ENCODE data around the gene P2RY11.

The P2RY11 gene

GRCh38 chr19:10135551-10136334 is 24.2 kb downstream of the P2RY11 start:
- no peak overlapping the region for H4K8ac ChIP-seq (ENCODE audit: low read depth, low read length)
- H2BK120ac ChIP-seq (ENCODE audit: low read depth, low read length): no peak overlapping the region
- H3K14ac ChIP-seq (ENCODE audit: low read length): no peak overlapping the region
- H3K9me3 ChIP-seq (replicated peaks in 1 of 2; ENCODE audit: control insufficient read depth in 2 of 2, insufficient read depth in 1 of 2, low read depth in 1 of 2, low read length in 2 of 2): no peaks in the 10 kb centered on the region
- H3K18ac ChIP-seq (ENCODE audit: low read length): no peak overlapping the region
- WGBS, 2 donors (ENCODE audit: extremely low coverage in 2 of 2, insufficient read length in 2 of 2, insufficient replicate concordance in 1 of 2): no CpG with 5 or more reads among the region's 39 CpGs
- H3K4me3 ChIP-seq (ENCODE audit: low read length in 2 of 2): no peak overlapping the region
- no peak overlapping the region for H2BK12ac ChIP-seq (ENCODE audit: low read length)
- H2BK15ac ChIP-seq (ENCODE audit: low read length): no peak overlapping the region
- H3K27ac ChIP-seq (replicated peaks; ENCODE audit: low read length): no peak overlapping the region
- H2BK5ac ChIP-seq (ENCODE audit: low read length): no peak overlapping the region
- peaks cover 70 to 97% of the 10 kb centered on the region in 2 donors for H3K36me3 ChIP-seq (replicated peaks in 1 of 2; ENCODE audit: control insufficient read depth in 2 of 2, insufficient read depth in 2 of 2, low read length in 2 of 2)
- no peak overlapping the region for H3K4me2 ChIP-seq (ENCODE audit: insufficient read depth, low read length, poor library complexity, severe bottlenecking)
- H3K4me1 ChIP-seq (ENCODE audit: control insufficient read depth in 2 of 2, insufficient read depth in 1 of 2, low read depth in 1 of 2, low read length in 2 of 2): no peaks in the 10 kb centered on the region
- no peak overlapping the region for H3K23ac ChIP-seq (ENCODE audit: low read depth, low read length, poor library complexity)
- no peak overlapping the region for H2AK5ac ChIP-seq (ENCODE audit: low read depth, low read length)
- no peak for DNase-seq (ENCODE audit: low spot score)
- no peak overlapping the region for H3K9ac ChIP-seq (ENCODE audit: low read depth, low read length, poor library complexity)
- H3K79me1 ChIP-seq (ENCODE audit: low read depth, low read length): peaks cover 12% of the 10 kb centered on the region
- no peak overlapping the region for H2AFZ ChIP-seq (ENCODE audit: low read length)
- H4K91ac ChIP-seq (ENCODE audit: low read depth, low read length, poor library complexity): no peak overlapping the region
- no peaks in the 10 kb centered on the region for H3K27me3 ChIP-seq (ENCODE audit: control insufficient read depth in 3 of 3, insufficient read depth in 3 of 3, low read depth in 1 of 3, low read length in 3 of 3)
- no peak overlapping the region for H3K4ac ChIP-seq (ENCODE audit: low read length)

- no peak overlapping the region for H4K8ac ChIP-seq (ENCODE audit: low read depth, low read length)
- peak overlapping the region; percentile 56 for H3K14ac ChIP-seq (ENCODE audit: low read length)
- H3K18ac ChIP-seq (ENCODE audit: low read length): no peak overlapping the region
- H3K4ac ChIP-seq (ENCODE audit: low read length): no peak overlapping the region
- peaks cover 78 to 98% of the 10 kb centered on the region in 2 donors for H3K36me3 ChIP-seq (replicated peaks in 1 of 2; ENCODE audit: control insufficient read depth in 2 of 2, insufficient read depth in 2 of 2, low read length in 2 of 2)
- no peak overlapping the region for H2BK15ac ChIP-seq (ENCODE audit: low read length)
- no peak overlapping the region for H2AK5ac ChIP-seq (ENCODE audit: low read depth, low read length)
- H2BK120ac ChIP-seq (ENCODE audit: low read depth, low read length): no peak overlapping the region
- no CpG with 5 or more reads among the region's 14 CpGs for WGBS, 2 donors (ENCODE audit: extremely low coverage in 2 of 2, insufficient read length in 2 of 2, insufficient replicate concordance in 1 of 2)
- no peaks in the 10 kb centered on the region for H3K9me3 ChIP-seq (replicated peaks in 1 of 2; ENCODE audit: control insufficient read depth in 2 of 2, insufficient read depth in 1 of 2, low read depth in 1 of 2, low read length in 2 of 2)
- H3K4me3 ChIP-seq (ENCODE audit: low read length in 2 of 2): no peak overlapping the region
- H3K27me3 ChIP-seq (ENCODE audit: control insufficient read depth in 3 of 3, insufficient read depth in 3 of 3, low read depth in 1 of 3, low read length in 3 of 3): no peaks in the 10 kb centered on the region
- H2BK12ac ChIP-seq (ENCODE audit: low read length): no peak overlapping the region
- H3K23ac ChIP-seq (ENCODE audit: low read depth, low read length, poor library complexity): peak overlapping the region; percentile 80
- H4K91ac ChIP-seq (ENCODE audit: low read depth, low read length, poor library complexity): no peak overlapping the region
- H3K4me2 ChIP-seq (ENCODE audit: insufficient read depth, low read length, poor library complexity, severe bottlenecking): no peak overlapping the region
- H2AFZ ChIP-seq (ENCODE audit: low read length): no peak overlapping the region
- H2BK5ac ChIP-seq (ENCODE audit: low read length): no peak overlapping the region
- no peaks in the 10 kb centered on the region for H3K4me1 ChIP-seq (ENCODE audit: control insufficient read depth in 2 of 2, insufficient read depth in 1 of 2, low read depth in 1 of 2, low read length in 2 of 2)
- no peak overlapping the region for H3K9ac ChIP-seq (ENCODE audit: low read depth, low read length, poor library complexity)
- DNase-seq (ENCODE audit: low spot score): no peak
- no peak overlapping the region for H3K27ac ChIP-seq (replicated peaks; ENCODE audit: low read length)
- peaks cover 12% of the 10 kb centered on the region for H3K79me1 ChIP-seq (ENCODE audit: low read depth, low read length)
Measured at GRCh38 chr19:10136936-10137335, 25.4 kb downstream of the P2RY11 start.

- Histone ChIP-seq H3K23ac (ENCODE audit: low read depth, low read length, poor library complexity) (no peak overlapping the region), H2AFZ (ENCODE audit: low read length) (no peak overlapping the region), H3K14ac (ENCODE audit: low read length) (no peak overlapping the region), H4K8ac (ENCODE audit: low read depth, low read length) (no peak overlapping the region), H2AK5ac (ENCODE audit: low read depth, low read length) (no peak overlapping the region), H3K27ac (replicated peaks; ENCODE audit: low read length) (no peak overlapping the region), H3K79me1 (ENCODE audit: low read depth, low read length) (peaks cover 12% of the 10 kb centered on the region), H3K4ac (ENCODE audit: low read length) (no peak overlapping the region), H2BK12ac (ENCODE audit: low read length) (no peak overlapping the region), H3K4me3 (ENCODE audit: low read length in 2 of 2) (peak overlapping the region in 1 of 2 donors; percentile 5), H3K9ac (ENCODE audit: low read depth, low read length, poor library complexity) (peak overlapping the region; percentile 30), H3K9me3 (replicated peaks in 1 of 2; ENCODE audit: control insufficient read depth in 2 of 2, insufficient read depth in 1 of 2, low read depth in 1 of 2, low read length in 2 of 2) (no peaks in the 10 kb centered on the region), H3K4me1 (ENCODE audit: control insufficient read depth in 2 of 2, insufficient read depth in 1 of 2, low read depth in 1 of 2, low read length in 2 of 2) (no peaks in the 10 kb centered on the region), H3K27me3 (ENCODE audit: control insufficient read depth in 3 of 3, insufficient read depth in 3 of 3, low read depth in 1 of 3, low read length in 3 of 3) (no peaks in the 10 kb centered on the region), H4K91ac (ENCODE audit: low read depth, low read length, poor library complexity) (no peak overlapping the region), H2BK15ac (ENCODE audit: low read length) (no peak overlapping the region), H3K4me2 (ENCODE audit: insufficient read depth, low read length, poor library complexity, severe bottlenecking) (no peak overlapping the region), H2BK5ac (ENCODE audit: low read length) (no peak overlapping the region), H3K36me3 (replicated peaks in 1 of 2; ENCODE audit: control insufficient read depth in 2 of 2, insufficient read depth in 2 of 2, low read length in 2 of 2) (peaks cover 83 to 99% of the 10 kb centered on the region in 2 donors), H2BK120ac (ENCODE audit: low read depth, low read length) (no peak overlapping the region), H3K18ac (ENCODE audit: low read length) (no peak overlapping the region)
- no peak for DNase-seq (ENCODE audit: low spot score)
- no CpG with 5 or more reads among the region's 38 CpGs for WGBS, 2 donors (ENCODE audit: extremely low coverage in 2 of 2, insufficient read length in 2 of 2, insufficient replicate concordance in 1 of 2)
Measured at GRCh38 chr19:10137751-10138682, 26.5 kb downstream of the P2RY11 start.
